Transverse colon (tissue), 4 donors: ENCODE results near the gene PYGM. TPM values are rescaled to one million over a fixed set of nuclear protein-coding genes. Genes with fewer than 3 reads are reported as not detected.
A peak's percentile ranks its signal among the peaks of the same experiment; 100 is the strongest.

ENCODE experiments used
- DNase-seq: peaks from one replicate; pipeline ENCODE4 v3.0.0-alpha.2; 2019
- H3K27ac ChIP-seq, 4 donors: fragments of 200-600 bp; sonication (generic); 2 replicates each; pipeline ENCODE4 v1.5.1; 2016 to 2018; ENCODE audit warnings: inconsistent platforms in 4 of 4
- H3K27me3 ChIP-seq: fragments of 200-600 bp; sonication (generic); 2 replicates; pipeline ENCODE4 v1.5.1; 2017; ENCODE audit warnings: inconsistent platforms
- H3K36me3 ChIP-seq, 4 donors: fragments of 200-600 bp; sonication (generic); 2 replicates each; pipeline ENCODE4 v1.5.1; 2017 to 2019; ENCODE audit warnings: inconsistent platforms in 4 of 4
- H3K4me1 ChIP-seq, 4 donors: fragments of 200-600 bp; sonication (generic); 2 replicates each; pipeline ENCODE4 v1.5.1; 2017 to 2020; ENCODE audit warnings: inconsistent platforms in 4 of 4
- H3K4me3 ChIP-seq, 4 donors: fragments of 200-600 bp; sonication (generic); 1 replicate in 1 of 4; 2 replicates in 3 of 4; pipeline versions ENCODE4 v1.5.1 to v1.6.1; 2017 to 2019; ENCODE audit warnings: inconsistent platforms in 4 of 4
- H3K9me3 ChIP-seq, 2 donors: fragments of 200-600 bp; sonication (generic); 2 replicates each; pipeline ENCODE4 v1.5.1; 2017 to 2019; ENCODE audit warnings: inconsistent platforms in 2 of 2
- EP300 ChIP-seq: sonication (generic); formaldehyde crosslinking; IDR thresholded peaks from one replicate; pipeline ENCODE4 v1.6.1; 2017; ENCODE audit warnings: antibody characterized with exemption, low read depth
- POLR2A ChIP-seq: fragments of 450-650 bp; IDR thresholded peaks from one replicate; pipeline ENCODE4 v1.6.1; 2016; ENCODE audit warnings: antibody characterized with exemption, mild to moderate bottlenecking, moderate library complexity
- POLR2AphosphoS5 ChIP-seq, 3 donors: sonication (generic); formaldehyde crosslinking; IDR thresholded peaks; one replicate each; pipeline ENCODE4 v1.6.1; 2016; ENCODE audit warnings: antibody characterized with exemption in 3 of 3
- WGBS, 2 donors: methylation state at CpG; one replicate each; pipeline ENCODE4 v1.1.5; 2018; ENCODE audit warnings: low coverage in 1 of 2; 5-methylcytosine and 5-hydroxymethylcytosine counted together
- in situ Hi-C, 4 donors: fragments of 200-750 bp; cut with MboI; loops; one replicate each; pipeline versions ENCODE4 v1.15.0 to v1.15.1; 2017; ENCODE audit warnings: low sequenced_read_pairs in 3 of 4, low pct_ligation_motif_present in 1 of 4, low pct_unique_long_range_greater_than_20kb in 1 of 4
- intact Hi-C: fragments of 100-400 bp; cut with DNase I; formaldehyde crosslinking; loops from one replicate; pipeline ENCODE4 v1.15.1; 2023; ENCODE audit warnings: low total_unique reads
- total RNA-seq, 4 donors: library from RNA; depleted of rRNA; stranded (reverse); fragments of >200 nt; gene quantifications; one replicate each; pipeline ENCODE4 v1.1.0, GENCODE V29; 2016
- TF ChIP-seq, protein P1 (sequence below), 5 experiments: fragments of 200-600 bp in 3 of 5; fragments of 450-650 bp in 2 of 5; sonication (generic) in 3 of 5; IDR thresholded peaks; 1 replicate in 2 of 5; 2 replicates in 3 of 5; pipeline ENCODE4 v1.5.1; 2016 to 2017; ENCODE audit warnings: antibody characterized with exemption in 5 of 5, inconsistent platforms in 3 of 5, mild to moderate bottlenecking in 2 of 5, moderate library complexity in 1 of 5

Gene PYGM
- total RNA-seq, 4 donors from 2014 or later = 1.2 to 7.9 (median 2.2) TPM

GRCh38 chr11:64734811-64735724 lies 24.7 kb downstream of the PYGM start:
- WGBS, 2 donors = 82% methylated on average over 23 of the region's 23 CpGs; no CpG with 5 or more reads in 1 of the 2 donors
- no peak for DNase-seq
- Histone ChIP-seq H3K9me3 (no peaks in the 10 kb centered on the region), H3K36me3 (no peaks in the 10 kb centered on the region), H3K4me3 (no peak overlapping the region), H3K4me1 (peaks cover 0 to under 1% (median 0%) of the 10 kb centered on the region in 4 donors), H3K27me3 (peaks cover 5% of the 10 kb centered on the region), H3K27ac (no peak overlapping the region)
- in situ Hi-C loops = no loop called here
- intact Hi-C loops = no loop called here
- no peak for TF ChIP-seq POLR2A
- TF ChIP-seq, protein P1, sequence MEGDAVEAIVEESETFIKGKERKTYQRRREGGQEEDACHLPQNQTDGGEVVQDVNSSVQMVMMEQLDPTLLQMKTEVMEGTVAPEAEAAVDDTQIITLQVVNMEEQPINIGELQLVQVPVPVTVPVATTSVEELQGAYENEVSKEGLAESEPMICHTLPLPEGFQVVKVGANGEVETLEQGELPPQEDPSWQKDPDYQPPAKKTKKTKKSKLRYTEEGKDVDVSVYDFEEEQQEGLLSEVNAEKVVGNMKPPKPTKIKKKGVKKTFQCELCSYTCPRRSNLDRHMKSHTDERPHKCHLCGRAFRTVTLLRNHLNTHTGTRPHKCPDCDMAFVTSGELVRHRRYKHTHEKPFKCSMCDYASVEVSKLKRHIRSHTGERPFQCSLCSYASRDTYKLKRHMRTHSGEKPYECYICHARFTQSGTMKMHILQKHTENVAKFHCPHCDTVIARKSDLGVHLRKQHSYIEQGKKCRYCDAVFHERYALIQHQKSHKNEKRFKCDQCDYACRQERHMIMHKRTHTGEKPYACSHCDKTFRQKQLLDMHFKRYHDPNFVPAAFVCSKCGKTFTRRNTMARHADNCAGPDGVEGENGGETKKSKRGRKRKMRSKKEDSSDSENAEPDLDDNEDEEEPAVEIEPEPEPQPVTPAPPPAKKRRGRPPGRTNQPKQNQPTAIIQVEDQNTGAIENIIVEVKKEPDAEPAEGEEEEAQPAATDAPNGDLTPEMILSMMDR (IDR thresholded peaks at IDR 0.05) = no peak
- TF ChIP-seq POLR2AphosphoS5 (IDR thresholded peaks at IDR 0.05) = no peak
- TF ChIP-seq EP300 = no peak

DNA sequence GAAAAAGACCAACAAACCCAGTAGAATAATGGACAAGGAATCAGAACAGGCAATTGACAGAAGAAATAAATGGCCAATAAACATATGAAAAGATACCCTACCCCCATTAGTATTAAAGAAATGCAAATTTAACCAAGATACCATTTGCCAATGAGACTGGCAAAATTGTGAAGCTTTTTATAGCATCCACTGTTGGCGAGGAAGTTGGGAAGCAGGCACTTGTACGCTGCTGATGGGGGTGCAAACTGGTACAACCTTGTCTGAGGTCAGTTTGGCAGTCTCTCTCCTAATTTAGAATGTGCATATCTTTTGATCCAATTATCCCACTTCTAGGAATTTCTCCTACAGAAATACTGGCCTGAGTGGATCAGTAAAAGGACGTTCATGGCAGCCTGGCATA lies 28.2 kb downstream of the PYGM start:
- Histone ChIP-seq H3K9me3 (no peaks in the 10 kb centered on the region), H3K4me3 (no peak overlapping the region), H3K36me3 (no peaks in the 10 kb centered on the region), H3K27ac (no peak overlapping the region), H3K27me3 (peaks cover 8% of the 10 kb centered on the region), H3K4me1 (peaks cover 0 to 4% (median 1%) of the 10 kb centered on the region in 4 donors)
- intact Hi-C loops = no loop called here
- in situ Hi-C loops = no loop called here
- 75 to 93% methylated on average over 3 of the region's 3 CpGs for WGBS, 2 donors
- no peak for DNase-seq
- TF ChIP-seq POLR2A (no peak), EP300 (no peak), POLR2AphosphoS5 (IDR thresholded peaks at IDR 0.05) (no peak)
- TF ChIP-seq, protein P1 (IDR thresholded peaks at IDR 0.05) = no peak

DNA sequence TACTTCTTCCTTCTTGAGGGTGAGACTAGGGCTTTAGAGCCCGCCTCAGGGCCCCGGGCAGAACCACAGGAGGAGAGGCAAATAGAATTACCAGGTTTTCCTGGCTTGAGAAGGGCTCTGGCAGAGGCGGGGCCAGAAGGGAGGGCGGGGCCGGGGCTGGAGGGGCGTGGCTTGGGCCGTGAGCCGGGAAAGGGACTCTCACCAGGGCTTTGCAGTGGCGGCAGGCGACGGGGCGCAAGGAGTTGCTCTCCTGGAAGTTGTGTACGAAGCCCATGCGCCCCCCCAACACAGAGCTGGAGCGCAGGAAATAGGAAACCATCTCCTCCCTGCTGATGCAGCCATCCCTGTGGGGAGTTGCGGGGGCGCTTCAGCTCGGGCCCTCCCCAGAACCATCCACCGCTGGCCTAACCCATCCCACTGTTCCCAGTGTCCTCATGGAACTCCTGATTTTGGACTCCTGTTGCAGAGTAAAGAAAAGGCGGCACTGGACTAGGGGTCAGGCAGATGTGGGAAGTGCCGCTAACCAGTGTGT lies 29.9 kb downstream of the PYGM start:
- no peaks in the 10 kb centered on the region for H3K36me3 ChIP-seq
- in situ Hi-C loops (no loop called here), intact Hi-C loops (loop anchor here (5.0 kb wide), 1 partner anchor 43 kb away; no protein-coding TSS in a partner anchor)
- TF ChIP-seq POLR2A (no peak), EP300 (no peak), POLR2AphosphoS5 (IDR thresholded peaks at IDR 0.05) (no peak)
- TF ChIP-seq, protein P1 (IDR thresholded peaks at IDR 0.05) = no peak
- peaks cover 8% of the 10 kb centered on the region for H3K27me3 ChIP-seq
- no peak overlapping the region for H3K4me3 ChIP-seq
- WGBS, 2 donors = 40% methylated on average over 21 of the region's 21 CpGs; no CpG with 5 or more reads in 1 of the 2 donors
- H3K27ac ChIP-seq = no peak overlapping the region
- H3K9me3 ChIP-seq = no peaks in the 10 kb centered on the region
- H3K4me1 ChIP-seq = peaks cover 0 to 4% (median 1%) of the 10 kb centered on the region in 4 donors
- peak; percentile 44 for DNase-seq

GRCh38 chr11:64728757-64729365 lies 30.9 kb downstream of the PYGM start:
- peaks cover 8% of the 10 kb centered on the region for H3K27me3 ChIP-seq
- no peaks in the 10 kb centered on the region for H3K9me3 ChIP-seq
- H3K4me1 ChIP-seq = peaks cover 0 to 4% (median 1%) of the 10 kb centered on the region in 4 donors
- 85% methylated on average over 5 to 11 of the region's 11 CpGs for WGBS, 2 donors
- no peak for DNase-seq
- in situ Hi-C loops (no loop called here), intact Hi-C loops (loop anchor here (5.0 kb wide), 1 partner anchor 42 kb away; no protein-coding TSS in a partner anchor)
- no peaks in the 10 kb centered on the region for H3K36me3 ChIP-seq
- H3K4me3 ChIP-seq = no peak overlapping the region
- TF ChIP-seq POLR2A (no peak), EP300 (no peak), POLR2AphosphoS5 (IDR thresholded peaks at IDR 0.05) (no peak)
- TF ChIP-seq, protein P1 (IDR thresholded peaks at IDR 0.05) = no peak
- no peak overlapping the region for H3K27ac ChIP-seq
